Heart right ventricle (tissue), 16 donors: ENCODE measurements around the gene EN1. TPM values are rescaled to one million over a fixed set of nuclear protein-coding genes. Genes with fewer than 3 reads are reported as not detected.

Experiments
- ATAC-seq, 8 donors: fragments of 200-7000 bp; cut with Tn5 transposase; one replicate each; pipeline ENCODE4 v1.9.1; 2020; ENCODE audit warnings: mild to moderate bottlenecking in 8 of 8, moderate library complexity in 8 of 8, moderate number of reproducible peaks in 1 of 8
- DNase-seq, 2 donors: peaks; one replicate each; pipeline ENCODE4 v3.0.0-alpha.2; 2020
- H3K27ac ChIP-seq, 10 donors: fragments of 200-600 bp; sonication (generic) in 2 of 10; one replicate each; pipeline versions ENCODE4 v1.5.0 to v1.8.0; 2020 to 2022; ENCODE audit warnings: mild to moderate bottlenecking in 3 of 10
- H3K27me3 ChIP-seq, 7 donors: fragments of 200-600 bp; one replicate each; pipeline ENCODE4 v1.8.0; 2021 to 2022; ENCODE audit warnings: mild to moderate bottlenecking in 2 of 7
- H3K36me3 ChIP-seq, 9 donors: fragments of 200-600 bp; sonication (generic) in 1 of 9; one replicate each; pipeline versions ENCODE4 v1.5.0 to v1.8.0; 2020 to 2022; ENCODE audit warnings: mild to moderate bottlenecking in 2 of 9
- H3K4me1 ChIP-seq, 9 donors: fragments of 200-600 bp; sonication (generic) in 1 of 9; one replicate each; pipeline versions ENCODE4 v1.5.0 to v1.8.0; 2020 to 2022; ENCODE audit warnings: mild to moderate bottlenecking in 4 of 9
- H3K4me3 ChIP-seq, 10 donors: fragments of 200-600 bp; sonication (generic) in 2 of 10; one replicate each; pipeline versions ENCODE4 v1.5.0 to v1.8.0; 2020 to 2022; ENCODE audit warnings: mild to moderate bottlenecking in 7 of 10, moderate library complexity in 2 of 10
- H3K9me3 ChIP-seq, 11 donors: fragments of 200-600 bp in 10 of 11; sonication (generic) in 2 of 11; one replicate each; pipeline versions ENCODE4 v1.5.0 to v1.8.0; 2013 to 2022; ENCODE audit warnings: mild to moderate bottlenecking in 2 of 11, control low read depth in 1 of 11, moderate library complexity in 1 of 11
- CTCF ChIP-seq, 9 donors: fragments of 200-600 bp; sonication (generic) in 2 of 9; IDR thresholded peaks; one replicate each; pipeline versions ENCODE4 v1.5.0 to v1.8.0; 2021 to 2022; ENCODE audit warnings: antibody characterized with exemption in 9 of 9, mild to moderate bottlenecking in 5 of 9, moderate library complexity in 1 of 9
- WGBS, 2 donors: extraction: QIAGEN DNeasy Blood & Tissue Kit; methylation state at CpG; one replicate each; pipeline ENCODE4 v1.1.7; 2013; ENCODE audit warnings: inconsistent platforms in 1 of 2; 5-methylcytosine and 5-hydroxymethylcytosine counted together
- intact Hi-C, 10 donors: fragments of 100-400 bp; cut with DNase I; formaldehyde crosslinking; loops; one replicate each; pipeline versions ENCODE4 v1.11.1 to v1.14.2; 2022
- polyA plus RNA-seq, 2 donors: library from polyadenylated mRNA; stranded (reverse); fragments of 200-250 nt; gene quantifications; one replicate each; pipeline ENCODE4 v1.2.3, GENCODE V29; 2013
- total RNA-seq, 10 donors: library from RNA; stranded (reverse); fragmentation: NEBNext Ultra II Directional in 3 of 10; extraction: Animal tissue kit (Norgen Biotek cat#: 25700) in 3 of 10; gene quantifications; one replicate each; pipeline versions ENCODE4 v1.2.1 to v1.2.4, GENCODE V29; 2021 to 2023
- donor health status: Arrhythmogenic right ventricular cardiomyopathy.
- donor health status: ischemic (EF 13 %, LVEDD 7.1; RV severe dilation, severe dysfunction).
- donor health status: healthy with polysubstance abuse.
- donor health status: DM: no; HTN: yes; CAD: no.
- donor health status: DM: no; HTN: no; CAD: no.
- donor health status: ischemic (EF 25% LVEDD 6.9; RV normal size, moderate dysfunction).
- donor health status: ischemic (EF 25% LVEDD 5.7; RV mildly dilated, moderate dysfunction).
- donor health status: healthy.
- donor health status: DM: yes; HTN: yes; CAD: no.
- donor health status: Ischemic cardiomyopathy.
- donor health status: ischemic (EF 35%, LVEDD 5.7; RV mildly dilated, moderate dysfunction).
- donor health status: nonischemic (EF 11% LVEDD 7.7; RV severe dilation, severe dysfunction).
- donor health status: DM: yes; HTN: yes; CAD: no.
- donor health status: PGD.
- donor health status: ischemic (EF 29% LVEDD 5.4; RV normal size, mild dysfunction).
- donor health status: nonischemic (EF 23%, LVEDD 6.1; RV moderate dilation, normal function).

EN1 gene
- total and polyA plus RNA-seq, 12 donors, result 0.15 TPM; not detected in 11

DNA sequence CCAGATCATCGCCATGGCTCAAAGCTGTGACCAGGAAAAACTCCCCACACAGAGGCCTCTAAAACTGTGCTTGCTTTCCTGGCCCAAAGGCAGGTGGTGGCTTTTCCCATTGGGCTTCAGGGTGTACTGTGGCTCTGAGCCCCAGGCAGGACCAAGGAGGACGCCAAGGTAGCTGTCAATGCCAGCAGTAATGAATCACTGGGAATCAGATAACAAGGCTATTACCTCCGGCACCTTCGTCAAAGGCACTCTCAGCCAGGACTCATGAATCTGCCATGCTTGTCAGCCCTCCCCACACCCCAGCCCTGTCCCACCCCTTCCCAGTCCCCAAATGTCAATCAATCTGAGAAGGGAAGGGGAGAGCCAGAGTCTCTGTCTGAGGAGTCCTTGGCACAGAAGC lies 27.9 kb upstream of the EN1 start:
- TF ChIP-seq CTCF (IDR thresholded peaks at IDR 0.05), result no peak
- Histone ChIP-seq H3K36me3 (no peaks in the 10 kb centered on the region), H3K27me3 (peaks cover 4 to 80% (median 77%) of the 10 kb centered on the region in 7 donors), H3K4me3 (no peak overlapping the region), H3K4me1 (peaks cover 0 to 5% (median 0%) of the 10 kb centered on the region in 9 donors), H3K27ac (no peak overlapping the region), H3K9me3 (no peaks in the 10 kb centered on the region)
- intact Hi-C loops, result no loop called here
- no peak for DNase-seq
- WGBS, 2 donors, result 37 to 46% methylated on average over 4 of the region's 4 CpGs
- no peak for ATAC-seq

DNA sequence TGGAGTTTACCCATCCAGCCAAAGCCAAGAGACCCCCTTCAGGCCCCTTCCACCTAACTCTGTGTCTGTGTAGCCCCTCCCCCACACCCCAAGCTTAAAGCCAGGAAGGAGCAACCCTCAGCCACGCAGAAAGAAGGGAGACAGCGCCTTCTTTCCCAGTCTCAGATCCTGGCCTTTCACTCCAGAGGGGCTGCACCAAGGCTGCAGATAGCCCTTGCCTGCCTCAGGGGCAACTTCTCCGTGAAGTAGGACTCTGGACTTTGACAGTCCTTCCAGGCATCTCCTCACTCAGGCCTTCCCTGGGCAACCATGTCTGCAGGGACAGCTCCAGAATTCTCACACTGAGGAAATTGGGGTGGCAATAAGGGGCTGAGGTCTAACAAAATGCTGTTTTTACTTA lies 26.9 kb upstream of the EN1 start:
- H3K36me3 ChIP-seq, result no peaks in the 10 kb centered on the region
- intact Hi-C loops, result no loop called here
- DNase-seq (no peak), ATAC-seq (no peak)
- peaks cover 0 to 5% (median 0%) of the 10 kb centered on the region in 9 donors for H3K4me1 ChIP-seq
- H3K9me3 ChIP-seq, result no peaks in the 10 kb centered on the region
- peaks cover 4 to 78% (median 70%) of the 10 kb centered on the region in 7 donors for H3K27me3 ChIP-seq
- H3K27ac ChIP-seq, result no peak overlapping the region
- no peak overlapping the region for H3K4me3 ChIP-seq
- no peak for TF ChIP-seq CTCF (IDR thresholded peaks at IDR 0.05)
- 60 to 73% methylated on average over 3 of the region's 3 CpGs for WGBS, 2 donors

DNA sequence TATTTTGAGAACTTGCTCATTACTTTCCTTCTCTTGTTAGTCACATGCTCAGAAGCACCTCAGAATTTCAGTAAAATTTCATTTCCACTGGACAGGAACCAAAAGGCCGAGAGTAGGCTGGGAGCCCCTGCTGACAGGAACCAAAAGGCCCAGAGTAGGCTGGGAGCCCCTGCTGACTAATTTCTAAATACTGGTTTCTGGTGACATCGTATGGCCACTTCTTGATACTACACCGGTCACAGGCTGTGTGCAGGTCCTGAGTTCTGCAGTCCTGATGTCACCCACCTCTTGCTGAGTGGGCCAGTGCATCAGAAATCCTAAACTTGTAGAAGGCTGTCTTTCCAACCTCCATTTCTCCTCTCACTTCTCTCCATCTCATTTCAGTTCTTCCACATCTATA lies 17.7 kb upstream of the EN1 start:
- no peaks in the 10 kb centered on the region for H3K36me3 ChIP-seq
- peaks cover 0 to 62% (median 38%) of the 10 kb centered on the region in 7 donors for H3K27me3 ChIP-seq
- no peaks in the 10 kb centered on the region for H3K4me1 ChIP-seq
- peak in 8 of 9 donors; percentile 24 to 70 (median 62) for TF ChIP-seq CTCF (IDR thresholded peaks at IDR 0.05)
- DNase-seq (peak in 1 of 2 donors; percentile 15), ATAC-seq (peak in 7 of 8 donors; percentile 72 to 90 (median 77))
- H3K4me3 ChIP-seq, result no peak overlapping the region
- intact Hi-C loops, result loop anchor here in 4 of 10 donors (2.0 to 10.0 kb wide), 6 partner anchors 660 to 832 kb away; no protein-coding TSS in a partner anchor
- 7 to 9% methylated on average over 3 of the region's 3 CpGs for WGBS, 2 donors
- no peaks in the 10 kb centered on the region for H3K9me3 ChIP-seq
- H3K27ac ChIP-seq, result no peak overlapping the region

DNA sequence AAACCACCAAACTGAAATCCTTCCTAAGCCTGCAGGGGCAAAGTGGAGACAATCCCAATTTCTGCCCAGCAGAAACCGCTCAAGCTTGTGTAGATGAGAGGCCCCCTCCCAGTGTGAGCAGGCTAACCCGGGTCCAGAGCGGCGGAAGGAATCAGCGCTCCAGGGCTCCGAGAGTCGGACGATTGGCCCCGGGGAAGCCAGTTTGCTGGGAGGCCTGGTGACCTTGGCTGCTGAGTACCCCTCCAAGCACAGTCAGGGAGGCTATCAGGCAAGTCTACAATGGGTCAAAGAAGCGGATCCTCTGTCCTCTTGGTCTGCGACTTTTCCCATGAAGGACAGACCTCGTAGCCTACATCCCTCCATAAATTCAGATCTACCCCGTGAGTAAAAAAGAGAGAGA lies 16.8 kb upstream of the EN1 start:
- ATAC-seq (no peak), DNase-seq (no peak)
- no peak for TF ChIP-seq CTCF (IDR thresholded peaks at IDR 0.05)
- Histone ChIP-seq H3K4me3 (no peak overlapping the region), H3K27me3 (peaks cover 3 to 67% (median 47%) of the 10 kb centered on the region in 7 donors), H3K9me3 (no peaks in the 10 kb centered on the region), H3K36me3 (no peaks in the 10 kb centered on the region), H3K27ac (no peak overlapping the region), H3K4me1 (no peaks in the 10 kb centered on the region)
- intact Hi-C loops, result loop anchor here in 6 of 10 donors (2.0 to 10.0 kb wide), 9 partner anchors 637 to 832 kb away; no protein-coding TSS in a partner anchor
- 82 to 85% methylated on average over 13 of the region's 13 CpGs for whole genome bisulfite sequencing, 2 donors
